Motor neuron (in vitro differentiated cells): ENCODE data around the gene SCFD2. TPM values are rescaled to one million over a fixed set of nuclear protein-coding genes. Genes with fewer than 3 reads are reported as not detected.
"Not testable (repeated sequence)": the region's sequence is repeated elsewhere in the genome, so short reads cannot be mapped to it uniquely, and the experiment has no call there.

Experiments
- ATAC-seq, 8 experiments: fragments of 200-7000 bp; cut with Tn5 transposase; replicated peaks in 6 of 8; 2 replicates each; pipeline ENCODE4 v1.8.0; 2021; ENCODE audit warnings: mild to moderate bottlenecking in 8 of 8, moderate library complexity in 8 of 8
- H3K27ac ChIP-seq, 2 donors: fragments of 250-450 bp; sonication (Bioruptor Pico); 2 replicates each; pipeline ENCODE4 v1.9.0; 2021; ENCODE audit warnings: antibody characterized with exemption in 2 of 2, mild to moderate bottlenecking in 2 of 2, moderate library complexity in 1 of 2
- H3K4me1 ChIP-seq, 2 donors: fragments of 250-450 bp; sonication (Bioruptor Pico); replicated peaks in 1 of 2; 2 replicates each; pipeline ENCODE4 v1.6.1; 2021; ENCODE audit warnings: antibody characterized with exemption in 2 of 2, mild to moderate bottlenecking in 2 of 2, moderate library complexity in 1 of 2
- H3K4me3 ChIP-seq, 5 donors: fragments of 250-450 bp; sonication (Bioruptor Pico); 2 replicates each; pipeline ENCODE4 v1.9.0; 2021; ENCODE audit warnings: antibody characterized with exemption in 5 of 5, mild to moderate bottlenecking in 5 of 5, moderate library complexity in 4 of 5
- WGBS, 10 experiments: fragments of 450-650 bp; shearing (Covaris generic); methylation state at CpG; one replicate each; pipeline ENCODE4 v1.0.0; 2022; 5-methylcytosine and 5-hydroxymethylcytosine counted together
- in situ Hi-C, 9 experiments: fragments of 400-800 bp; cut with MboI; loops; one replicate each; pipeline ENCODE4 v1.15.0; 2021; ENCODE audit warnings: low sequenced_read_pairs in 9 of 9, low pct_unique_long_range_greater_than_20kb in 2 of 9; ENCODE audit not compliant: unreplicated experiment in 9 of 9
- total RNA-seq, 8 experiments: library from RNA; unstranded; fragments of 300-600 nt; gene quantifications; 2 replicates each; pipeline versions ENCODE4 v1.2.3 to v1.2.4, GENCODE V29; 2022

The SCFD2 gene
- total RNA-seq, 8 experiments from 2014 or later = 9.0 to 40.3 (median 21.1) TPM

- Histone ChIP-seq H3K27ac (no peak overlapping the region), H3K4me3 (no peak overlapping the region), H3K4me1 (no peaks in the 10 kb centered on the region)
- peak in 1 of 8 experiments; percentile 59 for ATAC-seq
- WGBS, 10 experiments = 36 to 100% (median 95%) methylated on average over 1 to 2 of the region's 2 CpGs
- in situ Hi-C loops = no loop called here
Measured at GRCh38 chr4:53281438-53281837, 84.4 kb downstream of the SCFD2 start.

- WGBS, 10 experiments = 71 to 100% (median 93%) methylated on average over 1 to 5 of the region's 5 CpGs; no CpG with 5 or more reads in 2 of the 10 experiments
- H3K4me3 ChIP-seq = no peak overlapping the region
- no peaks in the 10 kb centered on the region for H3K4me1 ChIP-seq
- no peak for ATAC-seq
- in situ Hi-C loops = no loop called here
- H3K27ac ChIP-seq = no peak overlapping the region
Measured at GRCh38 chr4:53280846-53281245, 85.0 kb downstream of the SCFD2 start.

- peak in 2 of 8 experiments; percentile 73 to 77 for ATAC-seq
Measured at GRCh38 chr4:53274609-53275268, 91.1 kb downstream of the SCFD2 start.

GRCh38 chr4:53273726-53274125, 92.1 kb downstream of the SCFD2 start:
- 6 to 85% (median 78%) methylated on average over 1 to 3 of the region's 3 CpGs; no CpG with 5 or more reads in 3 of the 10 experiments for WGBS, 10 experiments
- no peak overlapping the region for H3K27ac ChIP-seq
- H3K4me1 ChIP-seq = no peaks in the 10 kb centered on the region
- ATAC-seq = no peak
- in situ Hi-C loops = no loop called here
- no peak overlapping the region for H3K4me3 ChIP-seq

More at GRCh38 chr4:53274609-53275268, 91.1 kb downstream of the SCFD2 start:
- no peaks in the 10 kb centered on the region for H3K4me1 ChIP-seq
- WGBS, 10 experiments = 0 to 97% (median 86%) methylated on average over 1 to 5 of the region's 5 CpGs; no CpG with 5 or more reads in 1 of the 10 experiments
- no peak overlapping the region for H3K27ac ChIP-seq
- no peak overlapping the region for H3K4me3 ChIP-seq
- in situ Hi-C loops = no loop called here

- H3K4me3 ChIP-seq = no peak overlapping the region
- H3K4me1 ChIP-seq = no peaks in the 10 kb centered on the region
- peak in 1 of 8 experiments; percentile 80 for ATAC-seq
- WGBS, 10 experiments = 47 to 100% (median 96%) methylated on average over 1 to 4 of the region's 4 CpGs
- in situ Hi-C loops = no loop called here
- H3K27ac ChIP-seq = no peak overlapping the region
Measured at GRCh38 chr4:53267026-53267425, 98.8 kb downstream of the SCFD2 start.

- H3K4me3 ChIP-seq, ATAC-seq, H3K4me1 ChIP-seq, in situ Hi-C loops, H3K27ac ChIP-seq: not testable (repeated sequence)
- WGBS, 10 experiments = no CpG with 5 or more reads among the region's 31 CpGs
Measured at GRCh38 chr4:53255986-53256385, 109.9 kb downstream of the SCFD2 start.

GRCh38 chr4:53240573-53240972, 125.3 kb downstream of the SCFD2 start:
- H3K27ac ChIP-seq = no peak overlapping the region
- H3K4me1 ChIP-seq = no peaks in the 10 kb centered on the region
- 0 to 100% (median 83%) methylated on average over 1 to 5 of the region's 5 CpGs for WGBS, 10 experiments
- no peak overlapping the region for H3K4me3 ChIP-seq
- ATAC-seq = no peak
- in situ Hi-C loops = no loop called here

- H3K27ac ChIP-seq, H3K4me3 ChIP-seq, in situ Hi-C loops, H3K4me1 ChIP-seq, ATAC-seq: not testable (repeated sequence)
- WGBS, 10 experiments = no CpG with 5 or more reads among the region's 29 CpGs
Measured at GRCh38 chr4:53238352-53238751, 127.5 kb downstream of the SCFD2 start.

- no CpG with 5 or more reads among the region's 26 CpGs for WGBS, 10 experiments
- in situ Hi-C loops, H3K27ac ChIP-seq, ATAC-seq, H3K4me3 ChIP-seq, H3K4me1 ChIP-seq: not testable (repeated sequence)
Measured at GRCh38 chr4:53237811-53238210, 128.1 kb downstream of the SCFD2 start.

GRCh38 chr4:53236624-53237023, 129.2 kb downstream of the SCFD2 start:
- H3K27ac ChIP-seq, H3K4me1 ChIP-seq, ATAC-seq, in situ Hi-C loops, H3K4me3 ChIP-seq: not testable (repeated sequence)
- no CpG with 5 or more reads among the region's 2 CpGs for WGBS, 10 experiments

- no peaks in the 10 kb centered on the region for H3K4me1 ChIP-seq
- WGBS, 10 experiments = 81 to 100% (median 100%) methylated on average over 1 to 4 of the region's 4 CpGs; no CpG with 5 or more reads in 1 of the 10 experiments
- ATAC-seq = no peak
- in situ Hi-C loops = no loop called here
- H3K4me3 ChIP-seq = no peak overlapping the region
- H3K27ac ChIP-seq = no peak overlapping the region
Measured at GRCh38 chr4:53235547-53235946, 130.3 kb downstream of the SCFD2 start.

- in situ Hi-C loops = no loop called here
- Histone ChIP-seq H3K4me1 (no peaks in the 10 kb centered on the region), H3K4me3 (no peak overlapping the region), H3K27ac (no peak overlapping the region)
- ATAC-seq = no peak
- 81 to 100% (median 96%) methylated on average over 1 to 5 of the region's 5 CpGs; no CpG with 5 or more reads in 2 of the 10 experiments for WGBS, 10 experiments
Measured at GRCh38 chr4:53234669-53235068, 131.2 kb downstream of the SCFD2 start.

- H3K4me1 ChIP-seq = no peaks in the 10 kb centered on the region
- no peak for ATAC-seq
- H3K27ac ChIP-seq = no peak overlapping the region
- in situ Hi-C loops = no loop called here
- H3K4me3 ChIP-seq = no peak overlapping the region
Measured at GRCh38 chr4:53234111-53234510, 131.8 kb downstream of the SCFD2 start.

GRCh38 chr4:53233114-53233795, 132.6 kb downstream of the SCFD2 start:
- in situ Hi-C loops = no loop called here
- WGBS, 10 experiments = 30 to 100% (median 83%) methylated on average over 1 to 2 of the region's 2 CpGs; no CpG with 5 or more reads in 4 of the 10 experiments
- Histone ChIP-seq H3K27ac (no peak overlapping the region), H3K4me1 (no peaks in the 10 kb centered on the region), H3K4me3 (no peak overlapping the region)
- ATAC-seq = peak in 2 of 8 experiments; percentile 59 to 92
